Measurements from ENCODE around the gene KRT23. TPM values are rescaled to one million over a fixed set of nuclear protein-coding genes. Genes with fewer than 3 reads are reported as not detected.
"Not testable (repeated sequence)": the region's sequence is repeated elsewhere in the genome, so short reads cannot be mapped to it uniquely, and the experiment has no call there.

KRT23 gene
- total RNA-seq, 1 donor from 2014 or later, result not detected

DNA sequence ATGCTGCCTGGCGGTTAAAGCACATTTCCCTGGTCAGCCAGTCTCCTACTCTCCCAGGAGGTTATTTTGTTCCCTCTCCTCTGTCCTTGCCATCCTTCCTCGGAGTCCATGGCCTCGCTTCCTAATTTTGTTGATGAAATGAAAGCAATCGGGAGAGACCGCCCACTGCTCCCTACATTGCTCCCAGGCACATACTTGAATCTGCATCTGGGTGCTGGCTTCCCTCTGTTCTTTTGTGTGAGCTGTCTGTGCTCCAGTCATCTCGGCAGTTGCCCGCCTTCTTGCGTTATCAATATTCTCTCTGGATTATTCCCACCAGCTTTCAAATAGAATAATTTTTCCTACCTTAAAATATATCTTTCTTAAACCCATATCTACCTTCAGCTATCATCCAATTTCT, 11.1 kb downstream of the KRT23 start:
- DNase-seq, result no peak
- TF ChIP-seq, protein P1, sequence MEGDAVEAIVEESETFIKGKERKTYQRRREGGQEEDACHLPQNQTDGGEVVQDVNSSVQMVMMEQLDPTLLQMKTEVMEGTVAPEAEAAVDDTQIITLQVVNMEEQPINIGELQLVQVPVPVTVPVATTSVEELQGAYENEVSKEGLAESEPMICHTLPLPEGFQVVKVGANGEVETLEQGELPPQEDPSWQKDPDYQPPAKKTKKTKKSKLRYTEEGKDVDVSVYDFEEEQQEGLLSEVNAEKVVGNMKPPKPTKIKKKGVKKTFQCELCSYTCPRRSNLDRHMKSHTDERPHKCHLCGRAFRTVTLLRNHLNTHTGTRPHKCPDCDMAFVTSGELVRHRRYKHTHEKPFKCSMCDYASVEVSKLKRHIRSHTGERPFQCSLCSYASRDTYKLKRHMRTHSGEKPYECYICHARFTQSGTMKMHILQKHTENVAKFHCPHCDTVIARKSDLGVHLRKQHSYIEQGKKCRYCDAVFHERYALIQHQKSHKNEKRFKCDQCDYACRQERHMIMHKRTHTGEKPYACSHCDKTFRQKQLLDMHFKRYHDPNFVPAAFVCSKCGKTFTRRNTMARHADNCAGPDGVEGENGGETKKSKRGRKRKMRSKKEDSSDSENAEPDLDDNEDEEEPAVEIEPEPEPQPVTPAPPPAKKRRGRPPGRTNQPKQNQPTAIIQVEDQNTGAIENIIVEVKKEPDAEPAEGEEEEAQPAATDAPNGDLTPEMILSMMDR (IDR thresholded peaks at IDR 0.05; ENCODE audit: partially characterized antibody, unreplicated experiment), result no peak
- no peaks in the 10 kb centered on the region for H3K4me1 Mint-ChIP-seq (ENCODE audit: low read depth, unreplicated experiment)
- H3K27me3 Mint-ChIP-seq (ENCODE audit: unreplicated experiment), result peaks cover 1% of the 10 kb centered on the region
- no peaks in the 10 kb centered on the region for H3K36me3 Mint-ChIP-seq (ENCODE audit: unreplicated experiment)
- no peak overlapping the region for H3K27ac Mint-ChIP-seq (ENCODE audit: unreplicated experiment)
- peaks cover 2% of the 10 kb centered on the region for H3K9me3 Mint-ChIP-seq (ENCODE audit: unreplicated experiment)
- H3K4me3 Mint-ChIP-seq (ENCODE audit: unreplicated experiment), result no peak overlapping the region

DNA sequence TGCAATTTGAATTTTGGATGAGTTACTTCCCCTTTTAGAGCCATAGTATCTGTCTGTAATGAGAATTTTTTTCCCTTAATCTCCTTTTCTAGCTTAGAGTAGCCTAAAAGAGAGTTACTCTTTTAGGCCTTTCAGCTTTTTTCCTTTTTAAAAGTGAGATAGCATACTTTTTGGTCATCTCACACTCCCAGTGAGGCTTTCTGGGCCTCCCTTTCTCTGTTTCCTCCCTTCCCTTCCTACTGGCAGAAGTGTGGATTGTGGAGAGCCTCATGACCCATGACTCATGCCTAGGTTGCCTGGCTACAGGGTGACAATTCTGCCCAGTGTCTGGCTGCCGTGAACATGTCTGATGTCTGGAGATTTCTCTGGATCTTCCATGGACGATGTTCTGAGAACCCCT, 15.2 kb downstream of the KRT23 start:
- Mint-ChIP-seq H3K27me3 (ENCODE audit: unreplicated experiment) (no peaks in the 10 kb centered on the region), H3K36me3 (ENCODE audit: unreplicated experiment) (no peaks in the 10 kb centered on the region), H3K4me1 (ENCODE audit: low read depth, unreplicated experiment) (no peaks in the 10 kb centered on the region), H3K27ac (ENCODE audit: unreplicated experiment) (no peak overlapping the region), H3K9me3 (ENCODE audit: unreplicated experiment) (no peaks in the 10 kb centered on the region), H3K4me3 (ENCODE audit: unreplicated experiment) (no peak overlapping the region)
- TF ChIP-seq, protein P1 (IDR thresholded peaks at IDR 0.05; ENCODE audit: partially characterized antibody, unreplicated experiment), result no peak
- DNase-seq, result no peak

- DNase-seq, result no peak
- TF ChIP-seq, protein P1 (IDR thresholded peaks at IDR 0.05; ENCODE audit: partially characterized antibody, unreplicated experiment), result no peak
- H3K27ac Mint-ChIP-seq (ENCODE audit: unreplicated experiment), result no peak overlapping the region
- no peaks in the 10 kb centered on the region for H3K4me1 Mint-ChIP-seq (ENCODE audit: low read depth, unreplicated experiment)
- no peaks in the 10 kb centered on the region for H3K27me3 Mint-ChIP-seq (ENCODE audit: unreplicated experiment)
- H3K4me3 Mint-ChIP-seq (ENCODE audit: unreplicated experiment), result no peak overlapping the region
- H3K36me3 Mint-ChIP-seq (ENCODE audit: unreplicated experiment), result no peaks in the 10 kb centered on the region
- H3K9me3 Mint-ChIP-seq (ENCODE audit: unreplicated experiment), result no peaks in the 10 kb centered on the region
Measured at GRCh38 chr17:40921026-40921425, 16.4 kb downstream of the KRT23 start.

GRCh38 chr17:40917116-40917515, 20.3 kb downstream of the KRT23 start:
- H3K4me1 Mint-ChIP-seq (ENCODE audit: low read depth, unreplicated experiment); H3K36me3 Mint-ChIP-seq (ENCODE audit: unreplicated experiment); H3K9me3 Mint-ChIP-seq (ENCODE audit: unreplicated experiment); H3K4me3 Mint-ChIP-seq (ENCODE audit: unreplicated experiment); H3K27me3 Mint-ChIP-seq (ENCODE audit: unreplicated experiment); H3K27ac Mint-ChIP-seq (ENCODE audit: unreplicated experiment); DNase-seq: not testable (repeated sequence)

GRCh38 chr17:40916366-40916765, 21.1 kb downstream of the KRT23 start:
- Mint-ChIP-seq H3K9me3 (ENCODE audit: unreplicated experiment) (peaks cover 2% of the 10 kb centered on the region), H3K27me3 (ENCODE audit: unreplicated experiment) (no peaks in the 10 kb centered on the region), H3K27ac (ENCODE audit: unreplicated experiment) (no peak overlapping the region), H3K4me3 (ENCODE audit: unreplicated experiment) (no peak overlapping the region), H3K36me3 (ENCODE audit: unreplicated experiment) (no peaks in the 10 kb centered on the region), H3K4me1 (ENCODE audit: low read depth, unreplicated experiment) (no peaks in the 10 kb centered on the region)
- TF ChIP-seq, protein P1 (IDR thresholded peaks at IDR 0.05; ENCODE audit: partially characterized antibody, unreplicated experiment), result no peak
- no peak for DNase-seq
